HepG2 (cell line): Measurements from ENCODE around the gene ALOX15.

Source experiments
- CHD2 ChIP-seq: IDR thresholded peaks from 2 replicates; pipeline ENCODE4 v1.6.1; 2011; ENCODE audit warnings: low read depth, low read length, improper control_type of control experiment
- ETS1 ChIP-seq: sonication (generic); formaldehyde crosslinking; IDR thresholded peaks from 2 replicates; pipeline ENCODE4 v1.4.0; 2020; ENCODE audit warnings: missing genetic modification reagents
- FOSL1 ChIP-seq: sonication (generic); formaldehyde crosslinking; IDR thresholded peaks from 2 replicates; pipeline ENCODE4 v1.9.0; 2021; ENCODE audit warnings: missing genetic modification reagents, borderline replicate concordance
- MEIS1 ChIP-seq: sonication (generic); formaldehyde crosslinking; IDR thresholded peaks from 2 replicates; pipeline ENCODE4 v1.9.0; 2021; ENCODE audit warnings: mild to moderate bottlenecking, missing genetic modification reagents, moderate library complexity, borderline replicate concordance
- NR2F1 ChIP-seq, 2 experiments: fragments of 450-650 bp in 1 of 2; formaldehyde crosslinking in 1 of 2; IDR thresholded peaks; 2 replicates each; pipeline versions ENCODE4 v1.5.0 to v1.6.1; 2016 to 2020; ENCODE audit warnings: mild to moderate bottlenecking in 1 of 2, missing compliant biosample characterization in 1 of 2, missing genetic modification reagents in 1 of 2, moderate library complexity in 1 of 2
- POLR2A ChIP-seq, 2 experiments: IDR thresholded peaks; 2 replicates each; pipeline ENCODE4 v1.6.1; 2011; ENCODE audit warnings: low read depth in 2 of 2, low read length in 2 of 2, mild to moderate bottlenecking in 1 of 2, moderate library complexity in 1 of 2; ENCODE audit not compliant: insufficient read depth in 1 of 2
- PREB ChIP-seq: sonication (generic); formaldehyde crosslinking; IDR thresholded peaks from 2 replicates; pipeline ENCODE4 v1.4.0; 2020; ENCODE audit warnings: missing genetic modification reagents
- PRPF4 ChIP-seq: fragments of 200-400 bp; formaldehyde crosslinking; IDR thresholded peaks from 2 replicates; pipeline ENCODE4 v1.6.1; 2016; ENCODE audit warnings: low read length, low read depth; ENCODE audit not compliant: poor library complexity, severe bottlenecking
- ZNF792 ChIP-seq: IDR thresholded peaks from 2 replicates; pipeline ENCODE4 v1.6.1; 2016
- TF ChIP-seq, protein P1 (sequence below): sonication (generic); formaldehyde crosslinking; IDR thresholded peaks from 2 replicates; pipeline ENCODE4 v1.4.0; 2020; ENCODE audit warnings: mild to moderate bottlenecking, missing genetic modification reagents
- TF ChIP-seq, protein P2 (sequence below): sonication (generic); formaldehyde crosslinking; IDR thresholded peaks from 2 replicates; pipeline ENCODE4 v1.4.0; 2020; ENCODE audit warnings: missing genetic modification reagents, borderline replicate concordance

- TF ChIP-seq ZNF792 (CRISPR knock-in tag) (no peak), CHD2 (no peak), POLR2A (IDR thresholded peaks at IDR 0.05; ENCODE audit: insufficient read depth in 1 of 2, low read depth in 2 of 2, low read length in 2 of 2) (no peak), NR2F1 (CRISPR knock-in tag; IDR thresholded peaks at IDR 0.05) (no peak), ETS1 (CRISPR knock-in tag) (no peak), PREB (CRISPR knock-in tag) (no peak), MEIS1 (no peak), FOSL1 (CRISPR knock-in tag) (no peak), PRPF4 (no peak)
- TF ChIP-seq, protein P1, sequence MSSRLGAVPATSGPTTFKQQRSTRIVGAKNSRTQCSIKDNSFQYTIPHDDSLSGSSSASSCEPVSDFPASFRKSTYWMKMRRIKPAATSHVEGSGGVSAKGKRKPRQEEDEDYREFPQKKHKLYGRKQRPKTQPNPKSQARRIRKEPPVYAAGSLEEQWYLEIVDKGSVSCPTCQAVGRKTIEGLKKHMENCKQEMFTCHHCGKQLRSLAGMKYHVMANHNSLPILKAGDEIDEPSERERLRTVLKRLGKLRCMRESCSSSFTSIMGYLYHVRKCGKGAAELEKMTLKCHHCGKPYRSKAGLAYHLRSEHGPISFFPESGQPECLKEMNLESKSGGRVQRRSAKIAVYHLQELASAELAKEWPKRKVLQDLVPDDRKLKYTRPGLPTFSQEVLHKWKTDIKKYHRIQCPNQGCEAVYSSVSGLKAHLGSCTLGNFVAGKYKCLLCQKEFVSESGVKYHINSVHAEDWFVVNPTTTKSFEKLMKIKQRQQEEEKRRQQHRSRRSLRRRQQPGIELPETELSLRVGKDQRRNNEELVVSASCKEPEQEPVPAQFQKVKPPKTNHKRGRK = no peak
- TF ChIP-seq, protein P2, sequence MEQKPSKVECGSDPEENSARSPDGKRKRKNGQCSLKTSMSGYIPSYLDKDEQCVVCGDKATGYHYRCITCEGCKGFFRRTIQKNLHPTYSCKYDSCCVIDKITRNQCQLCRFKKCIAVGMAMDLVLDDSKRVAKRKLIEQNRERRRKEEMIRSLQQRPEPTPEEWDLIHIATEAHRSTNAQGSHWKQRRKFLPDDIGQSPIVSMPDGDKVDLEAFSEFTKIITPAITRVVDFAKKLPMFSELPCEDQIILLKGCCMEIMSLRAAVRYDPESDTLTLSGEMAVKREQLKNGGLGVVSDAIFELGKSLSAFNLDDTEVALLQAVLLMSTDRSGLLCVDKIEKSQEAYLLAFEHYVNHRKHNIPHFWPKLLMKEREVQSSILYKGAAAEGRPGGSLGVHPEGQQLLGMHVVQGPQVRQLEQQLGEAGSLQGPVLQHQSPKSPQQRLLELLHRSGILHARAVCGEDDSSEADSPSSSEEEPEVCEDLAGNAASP (CRISPR knock-in tag) = no peak
Measured at GRCh38 chr17:4625181-4625617, 16.3 kb downstream of the ALOX15 start.
